ENCODE results near the gene SMCO4. TPM values are rescaled to one million over a fixed set of nuclear protein-coding genes. Genes with fewer than 3 reads are reported as not detected.
"Not testable (repeated sequence)": the region's sequence is repeated elsewhere in the genome, so short reads cannot be mapped to it uniquely, and the experiment has no call there.

Gene SMCO4
- polyA plus RNA-seq, 3 donors = 20.7 to 34.1 (median 23.2) TPM

GRCh38 chr11:93491973-93492372 lies 51.2 kb downstream of the SMCO4 start:
- H3K27ac ChIP-seq (ENCODE audit: low read depth, low read length) = no peak overlapping the region
- 76 to 88% (median 85%) methylated on average over 5 of the region's 5 CpGs for WGBS, 3 donors

DNA sequence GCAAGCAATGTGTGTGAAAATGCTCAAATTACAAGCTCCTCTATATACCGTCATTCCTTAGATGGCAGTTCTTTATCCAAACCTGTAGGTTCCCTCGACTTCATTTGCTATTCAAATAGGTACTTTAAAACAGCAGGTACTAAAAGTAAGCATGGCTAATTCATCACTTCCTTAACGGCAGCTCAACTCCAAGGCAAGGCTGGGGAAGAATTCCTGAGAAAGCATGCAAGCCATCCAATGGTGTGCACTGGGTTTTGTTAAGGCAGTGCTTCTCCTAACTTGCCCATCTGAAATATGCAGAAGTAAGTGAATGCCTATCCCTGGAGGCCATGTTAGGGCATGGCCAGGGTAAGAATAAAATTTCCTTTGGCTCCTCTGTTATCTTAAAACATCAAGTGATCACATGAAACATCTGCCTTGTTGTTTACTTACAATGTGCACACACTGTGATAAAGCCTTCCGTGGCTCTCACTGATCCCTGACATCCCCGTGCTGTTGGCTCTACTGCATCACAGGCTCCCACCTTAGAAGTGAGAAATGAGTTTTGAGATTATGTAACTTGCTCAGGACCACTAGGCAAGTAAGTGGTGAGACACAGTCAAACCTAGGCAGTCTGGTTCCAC lies 52.1 kb downstream of the SMCO4 start:
- 60 to 79% (median 73%) methylated on average over 5 of the region's 5 CpGs for WGBS, 3 donors
- no peak overlapping the region for H3K27ac ChIP-seq (ENCODE audit: low read depth, low read length)

DNA sequence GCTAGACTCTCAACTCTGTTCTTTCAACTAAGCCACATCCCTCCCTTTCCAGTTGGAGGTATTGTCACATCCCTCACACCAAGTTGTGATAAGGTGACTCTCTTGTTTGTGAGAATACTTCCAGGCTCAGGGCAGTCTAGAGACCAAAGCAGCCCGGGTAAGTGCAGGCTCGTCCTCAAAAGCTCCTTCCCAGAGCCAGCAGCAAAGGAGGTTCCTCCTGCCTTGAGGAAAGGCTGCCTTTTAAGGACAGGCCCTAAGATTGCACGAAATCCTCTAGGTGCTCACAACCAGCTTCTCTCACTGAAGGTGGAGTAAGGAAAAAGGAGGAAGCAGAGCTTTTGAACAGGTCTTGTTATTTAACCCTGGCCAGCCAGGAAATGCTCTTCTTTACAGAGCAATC lies 53.4 kb downstream of the SMCO4 start:
- 72 to 84% (median 82%) methylated on average over 3 of the region's 3 CpGs for whole genome bisulfite sequencing, 3 donors

GRCh38 chr11:93487032-93487483 lies 56.1 kb downstream of the SMCO4 start:
- H3K27ac ChIP-seq (ENCODE audit: low read depth, low read length) = no peak overlapping the region
- 30 to 46% (median 45%) methylated on average over 7 of the region's 7 CpGs for WGBS, 3 donors

More for the DNA sequence above, 53.4 kb downstream of the SMCO4 start:
- no peak overlapping the region for H3K27ac ChIP-seq (ENCODE audit: low read depth, low read length)

DNA sequence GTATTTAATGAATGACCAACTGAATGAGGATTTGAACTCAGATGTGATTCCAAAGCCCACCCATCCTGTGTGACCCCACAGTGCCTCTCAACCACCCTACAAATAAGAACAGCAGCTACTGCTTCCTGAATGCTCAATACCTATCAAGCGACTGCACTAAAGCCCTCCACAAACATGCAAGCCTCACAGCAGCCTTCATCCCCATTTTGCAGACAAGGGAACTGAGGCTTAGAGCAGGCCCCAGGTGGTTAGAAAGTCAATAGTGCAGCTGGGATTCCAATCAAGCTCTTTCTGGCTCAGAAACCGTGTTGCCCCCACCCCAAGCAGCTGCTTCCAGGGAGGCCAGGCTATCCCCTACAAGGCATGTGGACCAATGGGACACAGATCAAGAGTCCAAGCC lies 57.2 kb downstream of the SMCO4 start:
- no peak overlapping the region for H3K27ac ChIP-seq (ENCODE audit: low read depth, low read length)
- 86 to 93% (median 92%) methylated on average over 2 of the region's 2 CpGs for WGBS, 3 donors

GRCh38 chr11:93484716-93485115 lies 58.5 kb downstream of the SMCO4 start:
- no peak overlapping the region for H3K27ac ChIP-seq (ENCODE audit: low read depth, low read length)
- WGBS, 3 donors = 60 to 72% (median 67%) methylated on average over 3 of the region's 3 CpGs

- 77 to 83% (median 78%) methylated on average over 10 of the region's 10 CpGs for WGBS, 3 donors
- no peak overlapping the region for H3K27ac ChIP-seq (ENCODE audit: low read depth, low read length)
Observed at GRCh38 chr11:93482556-93482955, 60.6 kb downstream of the SMCO4 start.

GRCh38 chr11:93481696-93482095 lies 61.5 kb downstream of the SMCO4 start:
- H3K27ac ChIP-seq (ENCODE audit: low read depth, low read length) = no peak overlapping the region
- WGBS, 3 donors = 89 to 92% (median 90%) methylated on average over 6 of the region's 6 CpGs

DNA sequence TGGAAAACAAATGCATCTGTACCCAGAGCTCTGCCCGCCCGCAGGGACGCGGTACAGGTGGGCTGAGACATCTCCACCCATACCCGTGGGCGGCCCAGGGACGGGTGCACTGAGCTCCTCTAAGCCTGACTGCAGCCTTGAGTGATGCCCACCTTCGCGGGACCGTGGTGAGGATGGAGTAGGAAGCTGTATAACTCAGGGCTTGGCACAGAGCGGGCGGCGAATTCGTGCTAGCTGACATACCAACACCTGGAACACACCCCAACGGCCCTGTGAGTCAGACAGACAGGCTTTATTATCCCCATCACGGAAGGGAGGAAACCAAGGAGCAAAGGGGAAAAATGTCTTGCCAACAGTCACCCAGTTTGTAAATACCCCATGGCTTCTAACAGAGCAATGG lies 61.9 kb downstream of the SMCO4 start:
- no peak overlapping the region for H3K27ac ChIP-seq (ENCODE audit: low read depth, low read length)
- 93 to 96% (median 95%) methylated on average over 16 of the region's 16 CpGs for WGBS, 3 donors

GRCh38 chr11:93480756-93481155 lies 62.4 kb downstream of the SMCO4 start:
- H3K27ac ChIP-seq (ENCODE audit: low read depth, low read length) = no peak overlapping the region
- 47 to 95% (median 83%) methylated on average over 1 of the region's 1 CpG for WGBS, 3 donors

DNA sequence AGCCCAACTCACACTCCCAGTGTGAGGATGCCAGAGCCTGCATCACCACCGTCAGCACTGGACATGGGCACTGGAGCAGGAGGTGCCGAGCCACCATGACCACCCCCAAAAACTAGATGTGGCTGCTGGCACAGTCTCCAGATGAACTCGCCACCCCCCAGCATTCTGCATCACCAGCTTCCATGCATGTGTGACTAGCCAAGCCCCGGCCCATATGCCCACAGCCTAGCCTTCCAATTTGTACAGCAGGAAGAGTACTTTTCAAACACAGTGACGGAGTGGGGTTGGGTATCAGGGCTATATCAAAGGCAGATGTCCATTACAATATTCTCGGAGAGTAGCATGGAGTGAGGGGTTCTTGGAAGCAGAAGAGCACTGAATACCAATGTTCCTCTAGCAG lies 62.9 kb downstream of the SMCO4 start:
- no peak overlapping the region for H3K27ac ChIP-seq (ENCODE audit: low read depth, low read length)
- 96 to 99% (median 99%) methylated on average over 6 of the region's 6 CpGs for WGBS, 3 donors

DNA sequence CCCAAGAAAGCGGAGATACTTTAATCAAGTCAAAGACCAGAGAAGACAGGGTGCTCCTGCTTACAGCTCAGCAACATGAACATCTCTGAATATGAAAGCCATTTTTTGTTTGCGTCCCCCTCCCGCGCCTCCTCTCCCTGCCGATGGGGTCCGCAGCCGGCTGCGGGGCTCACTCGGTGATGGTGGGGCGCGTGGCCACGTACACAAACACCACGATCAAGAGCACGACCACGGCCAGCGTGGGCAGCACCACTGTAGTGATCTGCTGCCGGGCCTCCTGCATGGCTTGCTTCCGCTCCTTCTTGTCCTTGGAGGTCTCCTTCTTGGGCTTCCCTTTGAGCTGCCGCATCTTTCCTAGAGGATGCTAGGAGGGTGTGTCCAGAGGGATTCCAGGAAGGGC lies 64.3 kb downstream of the SMCO4 start:
- 94 to 98% (median 96%) methylated on average over 19 of the region's 19 CpGs for WGBS, 3 donors

GRCh38 chr11:93477684-93478234 lies 65.4 kb downstream of the SMCO4 start:
- H3K27ac ChIP-seq (ENCODE audit: low read depth, low read length) = no peak overlapping the region
- 81 to 89% (median 88%) methylated on average over 11 of the region's 11 CpGs for WGBS, 3 donors

More for the DNA sequence above, 64.3 kb downstream of the SMCO4 start:
- H3K27ac ChIP-seq (ENCODE audit: low read depth, low read length) = no peak overlapping the region

DNA sequence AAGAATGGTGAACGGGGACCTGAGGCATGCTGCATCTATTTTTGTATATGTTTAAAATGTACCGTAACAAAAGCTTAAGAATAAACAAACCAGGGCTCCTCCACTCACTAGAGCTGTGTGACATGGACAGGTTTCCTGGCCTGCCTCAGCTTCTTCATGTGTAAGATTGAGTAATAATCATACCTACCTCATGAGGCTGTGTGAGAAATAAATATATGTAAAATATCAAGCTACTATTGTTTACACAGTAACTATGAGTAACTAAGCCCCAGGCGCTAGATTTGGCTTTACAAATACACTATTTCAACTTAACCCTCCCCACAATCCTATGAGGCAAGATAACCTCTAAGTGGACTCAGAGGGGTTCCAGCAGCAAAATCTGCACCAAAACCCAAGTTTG lies 66.4 kb downstream of the SMCO4 start:
- WGBS, 3 donors = 77 to 86% (median 79%) methylated on average over 3 of the region's 3 CpGs
- H3K27ac ChIP-seq (ENCODE audit: low read depth, low read length) = no peak overlapping the region

DNA sequence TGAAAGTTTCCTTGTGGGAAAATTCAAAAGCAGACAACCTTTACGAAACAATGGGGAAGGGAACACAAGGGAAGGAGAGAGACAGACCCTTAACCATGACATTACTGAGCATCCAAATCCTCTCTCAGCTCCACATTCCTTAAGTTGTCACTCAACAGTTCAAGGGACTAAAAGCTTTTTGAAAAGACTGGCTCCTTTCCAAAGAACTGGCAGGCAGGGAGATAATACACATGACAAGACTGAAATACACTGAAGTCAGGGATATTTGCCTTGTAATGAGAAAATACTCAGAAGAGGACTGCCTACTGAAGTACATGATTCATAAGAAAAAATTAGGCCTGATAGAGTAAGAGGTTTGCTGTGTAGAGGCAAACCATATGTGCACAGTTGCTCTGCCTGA lies 69.1 kb downstream of the SMCO4 start:
- no peak overlapping the region for H3K27ac ChIP-seq (ENCODE audit: low read depth, low read length)
- 94 to 100% (median 95%) methylated on average over 1 of the region's 1 CpG for WGBS, 3 donors

GRCh38 chr11:93468290-93468689 lies 74.9 kb downstream of the SMCO4 start:
- H3K27ac ChIP-seq (ENCODE audit: low read depth, low read length) = no peak overlapping the region
- WGBS, 3 donors = 51 to 69% (median 68%) methylated on average over 5 of the region's 5 CpGs

DNA sequence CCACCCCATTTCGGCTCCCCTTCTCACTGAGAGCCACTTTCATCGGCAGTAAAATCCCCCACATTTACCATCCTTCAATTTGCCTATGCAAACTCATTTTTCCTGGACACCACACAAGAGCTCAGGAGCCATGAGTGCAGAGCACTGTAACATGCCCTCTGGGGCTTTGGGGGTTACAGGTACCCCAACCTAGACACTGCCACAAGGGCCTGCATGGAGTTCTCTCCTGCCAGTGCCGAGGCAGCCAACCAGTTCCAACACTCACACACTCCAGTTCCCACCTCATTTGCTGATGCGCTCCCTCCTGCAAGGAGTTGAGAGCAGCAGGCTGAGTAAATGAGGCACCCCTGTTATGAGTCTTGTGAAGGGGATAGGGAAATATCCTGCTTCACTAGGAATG lies 76.1 kb downstream of the SMCO4 start:
- H3K27ac ChIP-seq (ENCODE audit: low read depth, low read length) = no peak overlapping the region
- WGBS, 3 donors = 91 to 92% (median 92%) methylated on average over 4 of the region's 4 CpGs

DNA sequence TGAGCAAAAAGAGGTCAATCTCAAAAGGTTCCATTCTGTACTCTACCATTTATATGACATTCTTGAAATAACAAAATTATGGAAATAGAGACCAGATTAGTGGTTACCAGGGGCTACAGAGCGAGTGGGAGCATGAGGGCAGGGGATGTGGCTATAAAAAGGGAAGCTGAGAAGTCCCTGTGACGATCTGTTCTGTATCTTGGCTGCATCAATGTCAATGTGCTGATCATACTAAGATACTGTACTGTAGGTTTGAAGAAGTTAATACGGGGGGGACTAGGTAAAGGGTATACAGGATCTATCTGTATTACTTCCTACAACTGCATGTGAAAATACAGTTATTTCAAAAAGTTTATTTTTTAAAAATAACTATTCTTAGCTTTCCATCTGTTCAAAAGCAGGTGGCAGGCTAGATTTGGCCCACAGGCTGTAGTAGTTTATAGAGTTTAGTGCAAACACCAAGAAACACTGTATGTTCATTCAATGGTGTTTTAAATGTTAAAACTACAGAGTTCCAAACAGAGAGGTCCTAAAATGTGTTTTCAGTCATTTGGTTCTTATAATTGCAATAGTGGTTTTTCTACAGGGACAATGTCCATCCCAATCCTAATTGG lies 78.2 kb downstream of the SMCO4 start:
- 36 to 76% (median 43%) methylated on average over 3 of the region's 3 CpGs for WGBS, 3 donors
- no peak overlapping the region for H3K27ac ChIP-seq (ENCODE audit: low read depth, low read length)

GRCh38 chr11:93463666-93464065 lies 79.5 kb downstream of the SMCO4 start:
- H3K27ac ChIP-seq (ENCODE audit: low read depth, low read length) = not testable (repeated sequence)
- WGBS, 3 donors = 91 to 96% (median 94%) methylated on average over 4 of the region's 4 CpGs

- 91 to 94% (median 91%) methylated on average over 9 of the region's 9 CpGs for WGBS, 3 donors
- H3K27ac ChIP-seq (ENCODE audit: low read depth, low read length) = no peak overlapping the region
Observed at GRCh38 chr11:93458286-93458685, 84.9 kb downstream of the SMCO4 start.
